Sigmoid colon (tissue), 4 donors: ENCODE data around the gene MED23.

Source experiments
- CTCF ChIP-seq, 4 experiments: fragments of 450-650 bp in 3 of 4; fragments of 200-600 bp in 1 of 4; IDR thresholded peaks; one replicate each; pipeline ENCODE4 v1.5.1; 2016 to 2019; ENCODE audit warnings: antibody characterized with exemption in 4 of 4, mild to moderate bottlenecking in 3 of 4, moderate library complexity in 2 of 4
- POLR2AphosphoS5 ChIP-seq, 4 donors: sonication (generic); formaldehyde crosslinking; IDR thresholded peaks; one replicate each; pipeline ENCODE4 v1.6.1; 2017; ENCODE audit warnings: antibody characterized with exemption in 4 of 4

GRCh38 chr6:131615275-131615674 is 12.8 kb downstream of the MED23 start:
- TF ChIP-seq CTCF (IDR thresholded peaks at IDR 0.05): no peak
- no peak for TF ChIP-seq POLR2AphosphoS5 (IDR thresholded peaks at IDR 0.05)
